GM19238 (cell line): ENCODE measurements around the gene LRRC2.
"Not testable (repeated sequence)": the region's sequence is repeated elsewhere in the genome, so short reads cannot be mapped to it uniquely, and the experiment has no call there.

Source experiments
- DNase-seq: peaks from one replicate; pipeline ENCODE4 v3.0.0; 2011; ENCODE audit warnings: low spot score; ENCODE audit not compliant: insufficient read length

The LRRC2 gene

GRCh38 chr3:46535746-46536145 lies 30.4 kb downstream of the LRRC2 start:
- DNase-seq = no peak

- DNase-seq = no peak
Measured at GRCh38 chr3:46533091-46533490, 33.0 kb downstream of the LRRC2 start.

- no peak for DNase-seq
Measured at GRCh38 chr3:46527239-46527638, 38.9 kb downstream of the LRRC2 start.

- DNase-seq = no peak
Measured at GRCh38 chr3:46524832-46525231, 41.3 kb downstream of the LRRC2 start.

GRCh38 chr3:46524008-46524407 lies 42.1 kb downstream of the LRRC2 start:
- no peak for DNase-seq

GRCh38 chr3:46523556-46523955 lies 42.5 kb downstream of the LRRC2 start:
- no peak for DNase-seq

- not testable (repeated sequence) for DNase-seq
Measured at GRCh38 chr3:46522201-46522600, 43.9 kb downstream of the LRRC2 start.

- DNase-seq = no peak
Measured at GRCh38 chr3:46521096-46521495, 45.0 kb downstream of the LRRC2 start.

GRCh38 chr3:46520531-46520930 lies 45.6 kb downstream of the LRRC2 start:
- no peak for DNase-seq

- DNase-seq = no peak
Measured at GRCh38 chr3:46519952-46520351, 46.1 kb downstream of the LRRC2 start.

GRCh38 chr3:46517784-46518181 lies 48.3 kb downstream of the LRRC2 start:
- no peak for DNase-seq

GRCh38 chr3:46517016-46517783 lies 48.9 kb downstream of the LRRC2 start:
- DNase-seq = no peak

- DNase-seq = no peak
Measured at GRCh38 chr3:46516521-46516920, 49.6 kb downstream of the LRRC2 start.

GRCh38 chr3:46512191-46512749 lies 53.8 kb downstream of the LRRC2 start:
- DNase-seq = no peak

- DNase-seq = no peak
Measured at GRCh38 chr3:46509661-46510187, 56.4 kb downstream of the LRRC2 start.

- no peak for DNase-seq
Measured at GRCh38 chr3:46508850-46509591, 57.1 kb downstream of the LRRC2 start.

GRCh38 chr3:46506526-46506925 lies 59.6 kb downstream of the LRRC2 start:
- DNase-seq = no peak

GRCh38 chr3:46505953-46506352 lies 60.1 kb downstream of the LRRC2 start:
- no peak for DNase-seq

- DNase-seq = no peak
Measured at GRCh38 chr3:46504789-46505188, 61.3 kb downstream of the LRRC2 start.

- DNase-seq = no peak
Measured at GRCh38 chr3:46503200-46503874, 62.8 kb downstream of the LRRC2 start.

GRCh38 chr3:46501702-46502101 lies 64.4 kb downstream of the LRRC2 start:
- no peak for DNase-seq
